Activated CD4-positive, alpha-beta memory T cell treated with anti-CD3 and anti-CD28 coated beads, Interleukin-2, amount 10 ng/mL, durations not matched to agents 7 days and 5 days (primary cell): Measurements from ENCODE around the gene RALGPS1. TPM values are rescaled to one million over a fixed set of nuclear protein-coding genes. Genes with fewer than 3 reads are reported as not detected.

ENCODE experiments used
- CTCF ChIA-PET: fragments of 350-600 bp; sonication (Branson Sonifier 250); formaldehyde crosslinking; loops from one replicate; lab custom pipeline; 2021; ENCODE audit warnings: antibody characterized with exemption, inconsistent platforms; lab: Charles Lee
- POLR2A ChIA-PET: fragments of 350-600 bp; sonication (Branson Sonifier 250); formaldehyde crosslinking; loops from one replicate; lab custom pipeline; 2021; ENCODE audit warnings: antibody characterized with exemption; lab: Charles Lee
- DNase-seq: peaks from one replicate; pipeline ENCODE4 v3.0.0-alpha.2; 2020
- H3K27ac Mint-ChIP-seq: one replicate; pipeline ENCODE4 v1.8.0; 2021; ENCODE audit warnings: mild to moderate bottlenecking, mixed read lengths
- H3K27me3 Mint-ChIP-seq: one replicate; pipeline ENCODE4 v1.8.0; 2021; ENCODE audit warnings: mixed read lengths
- H3K36me3 Mint-ChIP-seq: one replicate; pipeline ENCODE4 v1.8.0; 2021; ENCODE audit warnings: low read depth, mixed read lengths
- H3K4me1 Mint-ChIP-seq: one replicate; pipeline ENCODE4 v1.8.0; 2021; ENCODE audit warnings: mixed read lengths
- H3K4me3 Mint-ChIP-seq: one replicate; pipeline ENCODE4 v1.8.0; 2021; ENCODE audit warnings: mild to moderate bottlenecking, mixed read lengths
- H3K9me3 Mint-ChIP-seq: one replicate; pipeline ENCODE4 v1.8.0; 2021; ENCODE audit warnings: mixed read lengths
- total RNA-seq, 2 experiments: library from RNA; stranded (reverse); gene quantifications; one replicate each; pipeline ENCODE4 v1.2.3, GENCODE V29; 2021

The RALGPS1 gene
- total RNA-seq, 2 experiments from 2014 or later = 2.8 to 3.4 TPM

- no peak overlapping the region for H3K27ac Mint-ChIP-seq
- H3K9me3 Mint-ChIP-seq = no peaks in the 10 kb centered on the region
- no peaks in the 10 kb centered on the region for H3K27me3 Mint-ChIP-seq
- CTCF ChIA-PET = interaction anchor here (1.8 to 2.5 kb wide), 2 partner anchors 243 to 270 kb away, joined by 5 to 9 read pairs; no protein-coding TSS in a partner anchor
- POLR2A ChIA-PET = no interaction called here
- no peaks in the 10 kb centered on the region for H3K36me3 Mint-ChIP-seq
- H3K4me1 Mint-ChIP-seq = no peaks in the 10 kb centered on the region
- DNase-seq = no peak
- H3K4me3 Mint-ChIP-seq = no peak overlapping the region
Observed at GRCh38 chr9:127211983-127212382, 297.4 kb downstream of the RALGPS1 start.

GRCh38 chr9:127212453-127212852 is 297.9 kb downstream of the RALGPS1 start:
- Mint-ChIP-seq H3K4me1 (no peaks in the 10 kb centered on the region), H3K27me3 (no peaks in the 10 kb centered on the region), H3K36me3 (no peaks in the 10 kb centered on the region), H3K9me3 (no peaks in the 10 kb centered on the region), H3K27ac (no peak overlapping the region), H3K4me3 (no peak overlapping the region)
- DNase-seq = no peak
- POLR2A ChIA-PET = no interaction called here
- CTCF ChIA-PET = interaction anchor here (1.8 to 2.5 kb wide), 2 partner anchors 243 to 271 kb away, joined by 5 to 9 read pairs; no protein-coding TSS in a partner anchor

- Mint-ChIP-seq H3K27me3 (no peaks in the 10 kb centered on the region), H3K4me3 (no peak overlapping the region), H3K4me1 (no peaks in the 10 kb centered on the region), H3K27ac (no peak overlapping the region), H3K9me3 (no peaks in the 10 kb centered on the region), H3K36me3 (no peaks in the 10 kb centered on the region)
- DNase-seq = no peak
- POLR2A ChIA-PET = no interaction called here
- CTCF ChIA-PET = interaction anchor here (1.1 to 2.6 kb wide), 10 partner anchors 8 to 708 kb away, joined by 4 to 22 read pairs (median 6); partner anchors contain the start of gene TOR2A
Observed at GRCh38 chr9:127213859-127214258, 299.3 kb downstream of the RALGPS1 start.

- POLR2A ChIA-PET = interaction anchor here (1.2 to 1.3 kb wide), 2 partner anchors 236 to 237 kb away, joined by 4 read pairs; partner anchors contain the start of genes LRSAM1 and RPL12
Observed at GRCh38 chr9:127214421-127215267, 300.1 kb downstream of the RALGPS1 start.

GRCh38 chr9:127215268-127216209 is 301.0 kb downstream of the RALGPS1 start:
- no peak for DNase-seq
- Mint-ChIP-seq H3K36me3 (no peaks in the 10 kb centered on the region), H3K27me3 (no peaks in the 10 kb centered on the region), H3K4me1 (no peaks in the 10 kb centered on the region), H3K4me3 (no peak overlapping the region), H3K9me3 (no peaks in the 10 kb centered on the region), H3K27ac (no peak overlapping the region)
- ChIA-PET POLR2A (interaction anchor here (1.2 to 1.3 kb wide), 2 partner anchors 235 to 236 kb away, joined by 4 read pairs; partner anchors contain the start of genes LRSAM1 and RPL12), CTCF (interaction anchor here (0.8 to 2.6 kb wide), 17 partner anchors 9 to 706 kb away, joined by 3 to 22 read pairs (median 4); partner anchors contain the start of genes SLC2A8 and TOR2A)

More at GRCh38 chr9:127214421-127215267, 300.1 kb downstream of the RALGPS1 start:
- no peaks in the 10 kb centered on the region for H3K27me3 Mint-ChIP-seq
- no peaks in the 10 kb centered on the region for H3K9me3 Mint-ChIP-seq
- H3K4me1 Mint-ChIP-seq = no peaks in the 10 kb centered on the region
- H3K27ac Mint-ChIP-seq = no peak overlapping the region
- peak; percentile 67 for DNase-seq
- H3K36me3 Mint-ChIP-seq = no peaks in the 10 kb centered on the region
- CTCF ChIA-PET = interaction anchor here (0.6 to 2.6 kb wide), 21 partner anchors 9 to 707 kb away, joined by 3 to 22 read pairs (median 4); partner anchors contain the start of genes SLC2A8 and TOR2A
- H3K4me3 Mint-ChIP-seq = no peak overlapping the region

- DNase-seq = no peak
- CTCF ChIA-PET = interaction anchor here (2.0 to 2.6 kb wide), 3 partner anchors 15 to 276 kb away, joined by 7 to 15 read pairs (median 11); partner anchors contain the start of gene SLC2A8
Observed at GRCh38 chr9:127216210-127216887, 301.8 kb downstream of the RALGPS1 start.

GRCh38 chr9:127216888-127217217 is 302.3 kb downstream of the RALGPS1 start:
- ChIA-PET POLR2A (no interaction called here), CTCF (no interaction called here)
- peaks cover 8% of the 10 kb centered on the region for H3K27me3 Mint-ChIP-seq
- H3K4me3 Mint-ChIP-seq = no peak overlapping the region
- no peaks in the 10 kb centered on the region for H3K9me3 Mint-ChIP-seq
- H3K36me3 Mint-ChIP-seq = no peaks in the 10 kb centered on the region
- H3K4me1 Mint-ChIP-seq = peaks cover 6% of the 10 kb centered on the region
- DNase-seq = no peak
- no peak overlapping the region for H3K27ac Mint-ChIP-seq

More at GRCh38 chr9:127216210-127216887, 301.8 kb downstream of the RALGPS1 start:
- Mint-ChIP-seq H3K9me3 (no peaks in the 10 kb centered on the region), H3K36me3 (no peaks in the 10 kb centered on the region), H3K27ac (no peak overlapping the region), H3K4me3 (no peak overlapping the region), H3K4me1 (peaks cover under 1% of the 10 kb centered on the region), H3K27me3 (peaks cover 7% of the 10 kb centered on the region)
- POLR2A ChIA-PET = no interaction called here

GRCh38 chr9:127218818-127219217 is 304.2 kb downstream of the RALGPS1 start:
- H3K4me3 Mint-ChIP-seq = no peak overlapping the region
- no peaks in the 10 kb centered on the region for H3K36me3 Mint-ChIP-seq
- H3K9me3 Mint-ChIP-seq = no peaks in the 10 kb centered on the region
- DNase-seq = no peak
- CTCF ChIA-PET = no interaction called here
- POLR2A ChIA-PET = interaction anchor here (1.6 kb wide), 1 partner anchor 232 kb away, joined by 4 read pairs; no protein-coding TSS in a partner anchor
- H3K27me3 Mint-ChIP-seq = peaks cover 24% of the 10 kb centered on the region
- peaks cover 15% of the 10 kb centered on the region for H3K4me1 Mint-ChIP-seq
- no peak overlapping the region for H3K27ac Mint-ChIP-seq

- H3K27ac Mint-ChIP-seq = no peak overlapping the region
- H3K36me3 Mint-ChIP-seq = no peaks in the 10 kb centered on the region
- POLR2A ChIA-PET = interaction anchor here (1.6 kb wide), 1 partner anchor 231 kb away, joined by 4 read pairs; no protein-coding TSS in a partner anchor
- peaks cover 28% of the 10 kb centered on the region for H3K27me3 Mint-ChIP-seq
- CTCF ChIA-PET = no interaction called here
- peaks cover 21% of the 10 kb centered on the region for H3K4me1 Mint-ChIP-seq
- H3K4me3 Mint-ChIP-seq = no peak overlapping the region
- DNase-seq = no peak
- H3K9me3 Mint-ChIP-seq = no peaks in the 10 kb centered on the region
Observed at GRCh38 chr9:127219520-127219919, 304.9 kb downstream of the RALGPS1 start.

GRCh38 chr9:127221695-127222094 is 307.1 kb downstream of the RALGPS1 start:
- CTCF ChIA-PET = no interaction called here
- H3K27ac Mint-ChIP-seq = no peak overlapping the region
- H3K36me3 Mint-ChIP-seq = no peaks in the 10 kb centered on the region
- H3K4me1 Mint-ChIP-seq = peaks cover 31% of the 10 kb centered on the region
- H3K4me3 Mint-ChIP-seq = no peak overlapping the region
- H3K9me3 Mint-ChIP-seq = no peaks in the 10 kb centered on the region
- POLR2A ChIA-PET = no interaction called here
- H3K27me3 Mint-ChIP-seq = peaks cover 38% of the 10 kb centered on the region
- DNase-seq = no peak

GRCh38 chr9:127222388-127223095 is 308.0 kb downstream of the RALGPS1 start:
- Mint-ChIP-seq H3K9me3 (no peaks in the 10 kb centered on the region), H3K4me3 (no peak overlapping the region), H3K27ac (no peak overlapping the region)

More at GRCh38 chr9:127222388-127223095, 308.0 kb downstream of the RALGPS1 start:
- CTCF ChIA-PET = no interaction called here
- Mint-ChIP-seq H3K4me1 (peaks cover 31% of the 10 kb centered on the region), H3K36me3 (no peaks in the 10 kb centered on the region), H3K27me3 (peaks cover 42% of the 10 kb centered on the region)
- no peak for DNase-seq
- POLR2A ChIA-PET = no interaction called here
